Measurements from ENCODE around the gene TNFAIP8.

The TNFAIP8 gene

GRCh38 chr5:119329666-119330065, 26.2 kb upstream of the TNFAIP8 start:
- DNase-seq (ENCODE audit: low read depth) = no peak

- DNase-seq (ENCODE audit: low read depth) = no peak
Measured at GRCh38 chr5:119330367-119331183, 25.2 kb upstream of the TNFAIP8 start.

DNA sequence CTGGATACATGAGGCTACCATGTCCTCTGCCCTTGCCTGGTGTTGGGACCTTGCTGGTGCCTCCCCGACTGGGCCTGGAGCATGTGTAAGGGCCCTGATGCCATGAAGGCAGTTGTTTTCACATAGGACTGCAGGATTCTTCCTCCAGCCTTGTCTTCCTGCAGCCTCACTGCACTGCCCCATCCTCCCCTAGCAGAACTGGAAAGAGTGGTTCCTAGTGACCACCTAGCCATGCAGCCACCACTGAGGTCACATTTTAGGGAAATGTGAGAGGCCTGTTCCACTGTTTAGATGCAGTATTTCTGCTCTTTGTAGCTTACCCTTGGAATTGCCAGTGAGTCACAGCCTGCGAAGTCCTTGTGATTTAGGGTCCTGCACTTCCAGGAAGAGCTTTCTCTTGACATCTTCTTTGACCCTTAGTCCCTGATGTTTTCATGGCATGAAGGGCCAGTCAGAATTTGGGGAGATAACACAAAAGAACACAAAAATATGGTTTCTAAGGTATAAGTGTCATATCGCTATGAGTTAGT, 24.2 kb upstream of the TNFAIP8 start:
- no peak for DNase-seq (ENCODE audit: low read depth)

DNA sequence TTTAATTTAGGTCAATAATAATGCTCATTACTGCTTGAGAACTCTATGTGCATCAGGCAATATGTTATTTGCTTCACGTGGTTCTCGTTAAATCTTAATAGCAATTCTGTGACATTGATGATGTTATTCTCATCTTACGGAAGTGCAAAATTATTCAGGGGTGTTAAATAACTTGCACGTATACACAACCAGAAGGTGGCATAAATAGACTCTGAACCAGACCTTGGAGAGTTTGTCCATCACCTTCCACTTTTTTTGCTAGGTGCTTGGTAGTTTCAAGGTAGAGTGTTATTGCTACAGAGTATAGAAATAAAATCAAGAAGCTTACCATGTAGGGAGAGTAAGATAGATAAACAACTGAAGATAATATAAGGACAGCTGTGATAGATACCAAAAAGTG, 23.6 kb upstream of the TNFAIP8 start:
- no peak for DNase-seq (ENCODE audit: low read depth)

- DNase-seq (ENCODE audit: low read depth) = no peak
Measured at GRCh38 chr5:119332978-119333401, 22.8 kb upstream of the TNFAIP8 start.

DNA sequence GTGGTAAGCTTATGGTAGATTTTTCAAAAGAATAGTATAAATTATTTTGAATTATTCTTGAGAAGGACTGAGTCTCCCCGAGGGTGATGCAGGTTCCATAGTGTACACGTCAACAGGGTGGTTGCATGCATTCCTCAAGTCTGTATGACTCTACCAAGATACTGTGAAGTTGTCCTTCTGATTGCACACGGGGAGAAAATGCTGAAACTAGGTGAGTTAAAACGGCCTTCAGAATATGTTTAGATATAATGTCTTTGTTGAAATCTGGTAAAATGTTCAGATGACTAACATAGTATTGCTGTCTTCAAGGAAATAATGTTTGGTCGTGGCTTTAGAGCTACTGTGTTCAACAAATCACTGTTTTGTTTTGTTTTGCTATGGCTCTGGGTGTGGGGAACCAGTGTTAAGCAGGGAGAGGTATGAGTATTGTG, 22.4 kb upstream of the TNFAIP8 start:
- DNase-seq (ENCODE audit: low read depth) = no peak

DNA sequence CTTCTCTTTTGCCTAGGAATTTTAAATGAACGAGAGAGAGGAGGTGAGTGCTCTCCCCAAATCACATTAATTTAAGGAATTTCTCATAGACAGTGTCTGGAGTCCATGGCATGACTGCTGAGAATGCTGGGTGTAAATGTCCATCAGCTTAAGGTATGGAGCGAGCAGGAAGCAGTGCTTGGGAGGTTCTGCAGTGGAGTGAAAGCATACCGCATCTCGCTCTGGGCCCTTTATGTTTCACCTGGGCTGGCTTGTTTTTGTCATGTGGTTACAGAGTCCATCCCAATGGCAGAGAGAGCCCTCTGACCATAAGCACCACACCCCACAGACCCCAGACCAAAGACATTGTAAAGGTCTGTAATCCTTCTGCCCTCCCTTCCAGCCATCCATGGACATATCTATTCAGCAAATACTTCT, 20.6 kb upstream of the TNFAIP8 start:
- no peak for DNase-seq (ENCODE audit: low read depth)

- no peak for DNase-seq (ENCODE audit: low read depth)
Measured at GRCh38 chr5:119336262-119336661, 19.6 kb upstream of the TNFAIP8 start.

- no peak for DNase-seq (ENCODE audit: low read depth)
Measured at GRCh38 chr5:119336845-119337580, 18.8 kb upstream of the TNFAIP8 start.

- no peak for DNase-seq (ENCODE audit: low read depth)
Measured at GRCh38 chr5:119338326-119338946, 17.4 kb upstream of the TNFAIP8 start.

DNA sequence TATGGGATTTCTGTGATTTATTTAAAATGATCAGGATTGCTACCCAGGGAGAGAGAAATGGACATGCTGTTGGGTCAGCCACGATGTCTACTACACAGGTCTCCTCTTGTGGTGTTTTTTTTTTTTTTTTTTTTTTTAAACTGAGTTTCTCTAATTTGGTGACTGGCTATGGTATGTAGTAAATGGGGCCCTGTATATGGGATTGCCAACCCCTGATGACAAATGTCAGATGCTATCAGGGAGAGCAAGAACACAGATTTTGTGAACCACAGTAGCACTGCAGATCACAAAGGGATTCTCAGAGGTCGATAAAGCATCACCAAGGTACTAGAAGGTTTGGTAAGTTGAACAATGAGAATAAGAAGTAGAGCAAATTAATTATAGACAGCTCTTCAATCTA, 16.5 kb upstream of the TNFAIP8 start:
- no peak for DNase-seq (ENCODE audit: low read depth)

DNA sequence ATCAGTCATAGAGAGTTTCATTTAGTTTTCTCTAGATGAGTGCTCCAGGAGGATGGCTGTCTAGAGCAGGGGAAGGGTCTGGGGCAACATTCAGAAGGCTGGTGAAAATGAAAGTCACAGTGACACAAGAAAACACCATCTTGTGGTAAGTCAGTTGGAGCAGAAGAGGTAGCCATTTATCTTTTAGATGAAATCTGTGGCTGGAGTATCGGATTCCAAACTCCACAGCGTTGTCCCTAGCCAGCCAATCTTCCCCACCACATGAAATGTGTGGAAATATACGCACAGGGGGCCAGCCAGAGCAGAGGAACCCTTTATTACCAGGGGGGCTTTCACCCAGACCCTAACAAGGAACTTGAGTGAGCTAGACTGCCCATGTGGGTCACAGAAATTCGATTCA, 15.9 kb upstream of the TNFAIP8 start:
- no peak for DNase-seq (ENCODE audit: low read depth)

DNA sequence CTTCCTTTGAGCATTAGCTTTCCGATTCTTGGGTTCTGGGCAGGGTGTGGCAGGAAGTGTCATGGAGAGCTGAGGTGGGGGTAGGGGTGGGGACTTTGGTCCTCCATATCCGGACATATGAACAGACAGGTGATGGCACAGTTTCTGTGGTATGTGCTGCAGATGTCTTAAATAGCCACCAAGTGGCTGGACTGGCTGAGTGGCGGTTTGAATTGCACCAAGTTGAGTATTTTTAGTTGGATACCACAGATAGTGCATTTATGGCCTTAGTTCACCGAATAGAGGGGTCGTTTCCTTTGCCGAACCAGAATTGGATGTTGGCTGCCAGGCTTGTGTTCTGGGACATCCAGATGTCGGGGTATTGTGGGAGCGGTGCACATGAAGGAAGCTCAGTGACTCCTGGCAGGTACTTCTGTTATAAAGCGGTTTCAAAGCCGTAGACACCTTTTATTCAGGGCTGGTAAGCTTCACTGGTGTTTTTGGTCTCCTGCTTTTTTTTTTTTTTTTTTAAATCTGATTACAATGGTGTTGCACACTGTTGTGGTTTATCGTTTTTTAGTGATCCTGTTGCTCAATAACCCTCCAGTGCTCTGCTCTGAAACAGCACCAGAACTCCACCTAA, 15.1 kb upstream of the TNFAIP8 start:
- DNase-seq (ENCODE audit: low read depth) = no peak

DNA sequence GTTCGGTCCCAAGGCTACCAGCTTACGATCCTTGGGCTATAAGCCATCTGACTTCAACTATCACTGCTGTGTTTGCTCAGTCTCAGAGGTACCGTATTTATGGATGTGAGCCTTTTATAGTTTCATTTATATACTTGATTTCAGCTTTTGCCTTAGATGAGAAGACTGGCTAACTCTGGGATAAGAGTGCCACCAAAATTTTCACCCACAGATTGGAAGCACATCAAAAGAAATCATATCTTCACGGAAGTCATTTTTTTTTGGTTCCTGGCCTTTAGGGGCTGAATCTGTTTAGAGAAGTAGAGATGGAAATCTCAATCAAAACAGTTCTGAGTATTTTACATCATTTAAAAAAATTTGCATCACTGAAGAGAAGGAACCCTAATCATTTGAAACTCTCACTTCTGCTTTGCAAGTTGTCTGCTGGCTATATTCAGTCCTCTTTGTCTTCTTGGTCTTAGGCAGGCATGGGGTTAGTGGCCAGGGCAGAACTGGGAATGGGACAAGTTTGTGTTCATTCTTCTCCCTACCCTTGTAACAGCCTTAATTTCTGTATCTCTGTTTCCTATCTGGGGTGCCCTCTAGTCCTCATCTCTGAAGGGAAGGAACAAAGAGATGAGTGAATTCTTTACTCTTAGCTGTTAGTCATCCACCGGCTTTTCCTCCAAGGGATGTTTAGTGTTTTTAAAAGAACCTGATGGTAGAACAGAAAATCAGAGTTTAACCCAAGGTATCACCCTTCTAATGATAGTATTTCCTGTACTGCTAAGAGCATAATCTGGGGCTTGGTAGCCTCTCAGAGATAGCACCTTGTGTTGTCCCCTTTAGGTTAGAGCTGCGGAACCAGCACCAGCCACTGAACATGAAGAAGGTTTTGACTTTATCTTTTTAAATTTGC, 14.1 kb upstream of the TNFAIP8 start:
- DNase-seq (ENCODE audit: low read depth) = no peak

- no peak for DNase-seq (ENCODE audit: low read depth)
Measured at GRCh38 chr5:119342406-119342805, 13.4 kb upstream of the TNFAIP8 start.

DNA sequence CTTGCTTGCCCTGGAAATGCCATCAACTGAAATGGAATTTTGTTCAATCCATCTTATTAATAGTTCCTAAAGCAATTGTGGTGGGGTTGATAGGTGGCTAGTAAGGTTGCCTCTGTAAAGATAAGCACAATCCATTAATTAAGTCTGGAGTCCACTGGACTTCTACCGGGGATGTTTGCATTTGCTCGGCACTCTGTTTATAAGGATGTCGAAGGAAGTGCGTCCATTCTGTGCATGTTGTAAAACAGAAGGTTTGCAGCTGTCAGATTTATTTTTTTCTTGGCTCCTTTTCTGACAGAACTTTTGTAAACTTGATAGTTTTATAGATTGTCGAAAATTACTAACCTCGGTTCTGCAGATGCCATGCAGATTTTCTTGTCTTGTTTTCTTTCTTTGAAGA, 12.8 kb upstream of the TNFAIP8 start:
- DNase-seq (ENCODE audit: low read depth) = no peak

DNA sequence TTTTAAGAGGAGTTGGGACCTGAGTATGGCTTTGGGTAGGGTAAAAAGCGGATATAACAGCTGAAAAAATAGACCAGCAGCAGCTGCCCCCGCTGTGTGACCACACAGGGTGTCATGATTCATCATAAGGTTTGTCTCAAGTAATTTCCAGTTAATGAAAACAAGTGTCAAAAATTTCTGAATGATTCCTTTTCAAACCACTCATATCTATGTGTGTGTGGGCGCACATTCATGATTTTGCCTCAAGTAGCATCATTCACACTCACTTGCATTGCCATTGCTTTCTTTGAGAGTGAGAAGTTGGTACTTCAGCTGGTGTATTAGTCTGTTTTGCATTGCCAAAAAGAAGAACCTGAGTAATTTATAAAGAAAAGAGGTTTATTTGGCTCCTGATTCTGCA, 12.1 kb upstream of the TNFAIP8 start:
- DNase-seq (ENCODE audit: low read depth) = no peak

DNA sequence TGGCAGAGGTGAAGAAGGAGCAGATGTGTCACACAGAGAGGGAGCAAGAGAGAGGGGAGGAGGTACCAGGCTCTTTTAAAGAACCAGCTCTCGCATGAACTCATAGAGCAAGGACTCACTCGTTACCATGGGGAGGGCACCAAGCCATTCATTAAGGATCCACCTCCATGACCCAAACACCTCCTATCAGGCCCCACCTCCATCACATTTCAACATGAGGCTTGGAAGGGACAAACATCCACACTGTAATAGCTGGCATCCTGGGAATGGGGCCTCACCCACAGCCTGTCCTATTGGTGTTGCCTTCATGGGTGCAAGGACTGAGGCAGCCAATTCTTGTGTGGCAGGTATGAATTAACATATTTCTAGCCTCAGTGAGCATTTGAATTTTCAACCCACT, 11.6 kb upstream of the TNFAIP8 start:
- no peak for DNase-seq (ENCODE audit: low read depth)

DNA sequence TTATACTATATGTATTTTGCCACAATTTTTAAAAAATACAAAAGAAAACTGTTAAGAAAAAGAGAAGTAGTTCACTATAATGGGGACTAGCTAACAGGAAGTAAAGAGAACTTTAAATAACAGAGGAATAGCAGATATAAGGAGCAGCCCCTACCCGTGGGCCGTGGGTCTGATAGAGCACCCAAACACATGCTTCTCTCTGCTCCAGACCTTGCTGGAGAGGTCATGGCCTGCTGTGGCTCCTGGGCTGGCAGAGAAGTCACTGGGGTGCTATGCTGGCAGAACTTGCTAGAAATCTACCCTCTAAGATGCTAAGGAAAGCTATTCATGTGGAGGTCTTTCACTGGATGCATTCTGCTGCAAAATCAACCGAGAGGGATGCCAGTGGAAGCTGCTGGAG, 10.0 kb upstream of the TNFAIP8 start:
- DNase-seq (ENCODE audit: low read depth) = no peak

DNA sequence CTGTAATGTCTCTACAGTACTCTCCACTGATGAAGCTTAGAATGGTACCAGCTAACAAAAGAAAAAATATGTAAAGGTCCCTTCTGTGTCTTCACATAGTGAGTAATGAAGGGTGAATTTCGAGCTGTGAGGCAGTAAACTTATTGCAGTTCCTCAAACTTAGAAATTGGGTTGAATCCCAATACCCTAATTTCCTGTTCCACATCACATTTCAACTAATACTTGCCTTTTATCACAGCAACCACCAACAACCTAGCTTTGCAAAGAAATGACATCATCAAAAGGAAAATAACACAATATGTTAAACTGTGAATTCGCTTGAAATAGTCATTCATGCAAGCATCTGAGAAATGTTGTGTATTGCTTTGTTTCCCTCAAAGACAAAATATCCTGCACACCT, 9.4 kb upstream of the TNFAIP8 start:
- DNase-seq (ENCODE audit: low read depth) = no peak

DNA sequence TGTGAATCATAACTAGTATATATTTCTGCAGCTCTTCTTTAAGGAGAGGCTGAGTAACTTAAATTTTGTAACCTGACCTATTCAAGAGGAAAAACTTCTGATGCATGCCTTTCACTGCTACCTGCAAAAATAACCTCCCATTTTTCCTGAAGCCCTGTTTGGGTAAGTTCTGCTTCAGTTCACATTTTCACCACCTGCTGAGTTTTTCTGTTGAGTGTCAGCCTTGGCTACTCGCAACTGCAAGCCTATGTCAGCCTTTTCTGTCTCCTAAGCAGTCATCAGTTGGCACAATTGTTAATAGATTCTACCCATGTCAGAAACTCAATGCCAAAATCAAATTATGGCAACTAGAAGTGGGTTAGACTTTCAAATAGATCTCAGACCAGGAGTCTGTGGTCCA, 8.2 kb upstream of the TNFAIP8 start:
- DNase-seq (ENCODE audit: low read depth) = no peak
